ENCODE data around the gene KCNA10.

DNA sequence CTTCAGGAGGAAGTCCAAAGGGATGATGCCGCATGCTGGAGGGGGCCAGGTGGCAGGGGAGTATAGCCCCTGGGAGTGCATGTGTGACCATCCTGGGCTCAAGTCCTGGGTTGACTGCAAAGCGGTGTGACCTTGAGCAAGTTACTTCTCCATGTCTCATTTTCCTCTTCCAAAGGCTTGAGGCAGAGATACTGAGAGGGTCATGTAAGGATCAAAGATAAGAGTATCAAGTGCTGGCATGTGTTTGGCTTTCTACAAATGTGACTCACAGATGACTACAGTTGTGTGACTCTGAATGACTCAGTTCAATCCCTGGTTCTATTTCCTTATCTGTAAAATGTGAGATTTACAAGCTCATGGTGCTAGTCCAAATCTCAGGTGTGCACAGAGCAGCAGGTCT lies 41.9 kb downstream of the KCNA10 start:
- no peak for TF ChIP-seq EZH2 (IDR thresholded peaks at IDR 0.05; ENCODE audit: borderline replicate concordance, low read depth, low read length, poor library complexity, severe bottlenecking)
- TF ChIP-seq, protein P1, sequence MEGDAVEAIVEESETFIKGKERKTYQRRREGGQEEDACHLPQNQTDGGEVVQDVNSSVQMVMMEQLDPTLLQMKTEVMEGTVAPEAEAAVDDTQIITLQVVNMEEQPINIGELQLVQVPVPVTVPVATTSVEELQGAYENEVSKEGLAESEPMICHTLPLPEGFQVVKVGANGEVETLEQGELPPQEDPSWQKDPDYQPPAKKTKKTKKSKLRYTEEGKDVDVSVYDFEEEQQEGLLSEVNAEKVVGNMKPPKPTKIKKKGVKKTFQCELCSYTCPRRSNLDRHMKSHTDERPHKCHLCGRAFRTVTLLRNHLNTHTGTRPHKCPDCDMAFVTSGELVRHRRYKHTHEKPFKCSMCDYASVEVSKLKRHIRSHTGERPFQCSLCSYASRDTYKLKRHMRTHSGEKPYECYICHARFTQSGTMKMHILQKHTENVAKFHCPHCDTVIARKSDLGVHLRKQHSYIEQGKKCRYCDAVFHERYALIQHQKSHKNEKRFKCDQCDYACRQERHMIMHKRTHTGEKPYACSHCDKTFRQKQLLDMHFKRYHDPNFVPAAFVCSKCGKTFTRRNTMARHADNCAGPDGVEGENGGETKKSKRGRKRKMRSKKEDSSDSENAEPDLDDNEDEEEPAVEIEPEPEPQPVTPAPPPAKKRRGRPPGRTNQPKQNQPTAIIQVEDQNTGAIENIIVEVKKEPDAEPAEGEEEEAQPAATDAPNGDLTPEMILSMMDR (conservative IDR thresholded peaks at IDR 0.05; ENCODE audit: low read depth, low read length): no peak

Data from A673 (cell line).